ENCODE measurements around the gene HMGCS2.

GRCh38 chr1:119724611-119725218 is 44.0 kb downstream of the HMGCS2 start:
- no peak for TF ChIP-seq CTCF (IDR thresholded peaks at IDR 0.05)
- no peak for TF ChIP-seq GABPA (IDR thresholded peaks at IDR 0.05; ENCODE audit: low read depth)
- no peak for TF ChIP-seq IRF3 (IDR thresholded peaks at IDR 0.05; ENCODE audit: low read depth, low read length)

Data from SK-N-SH (cell line).